C1 segment of cervical spinal cord (tissue), 14 donors: Measurements from ENCODE around the gene LINGO3.

Source experiments
- DNase-seq, 14 donors: peaks; one replicate each; lab custom pipeline; 2025; lab: John Stamatoyannopoulos, UW

LINGO3 gene

DNA sequence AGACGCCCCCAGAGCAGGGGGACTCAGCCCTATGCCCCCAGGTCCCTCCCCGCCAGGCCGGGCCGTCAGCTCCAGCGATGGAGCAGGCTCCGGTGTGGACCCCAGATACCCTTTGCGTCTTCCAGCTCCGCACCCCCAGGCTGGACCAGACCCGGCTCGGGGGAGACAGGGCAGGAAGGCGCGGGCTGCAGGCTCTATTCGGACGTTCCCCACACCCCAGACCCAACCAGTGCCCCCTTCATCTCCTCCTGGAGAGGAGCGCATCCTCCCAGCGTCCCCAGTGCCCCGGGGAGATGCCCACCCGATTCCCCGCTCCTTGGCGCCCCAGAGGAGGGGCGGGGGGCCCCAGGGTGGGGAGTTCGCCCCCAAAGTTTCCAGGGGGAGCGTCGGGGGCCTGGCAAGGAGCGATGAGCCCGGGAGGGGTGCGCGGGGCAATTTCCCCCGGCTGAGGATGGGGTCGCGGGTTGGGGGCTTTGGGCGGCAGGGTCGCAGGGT lies 389 bp downstream of the LINGO3 start:
- DNase-seq, result no peak

DNA sequence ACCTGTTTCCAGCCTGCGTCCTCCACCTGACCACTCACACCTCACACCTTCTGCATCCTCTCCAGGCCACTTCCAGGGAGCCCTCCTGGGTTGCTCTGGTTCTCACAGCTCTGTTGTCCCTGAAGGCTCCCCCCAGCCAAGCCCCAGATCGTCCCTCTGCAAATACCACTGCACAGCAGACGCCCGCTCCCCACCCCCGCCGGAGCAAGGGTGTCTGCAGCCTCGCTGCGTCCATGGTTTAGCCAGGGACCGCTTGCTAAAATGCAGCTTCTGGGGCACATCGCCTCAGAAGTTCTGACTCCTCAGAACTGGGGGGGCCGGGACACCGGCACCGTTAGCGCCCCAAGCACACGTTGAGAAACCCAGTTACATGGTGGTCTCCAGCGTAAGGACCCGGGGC lies 983 bp downstream of the LINGO3 start:
- no peak for DNase-seq

DNA sequence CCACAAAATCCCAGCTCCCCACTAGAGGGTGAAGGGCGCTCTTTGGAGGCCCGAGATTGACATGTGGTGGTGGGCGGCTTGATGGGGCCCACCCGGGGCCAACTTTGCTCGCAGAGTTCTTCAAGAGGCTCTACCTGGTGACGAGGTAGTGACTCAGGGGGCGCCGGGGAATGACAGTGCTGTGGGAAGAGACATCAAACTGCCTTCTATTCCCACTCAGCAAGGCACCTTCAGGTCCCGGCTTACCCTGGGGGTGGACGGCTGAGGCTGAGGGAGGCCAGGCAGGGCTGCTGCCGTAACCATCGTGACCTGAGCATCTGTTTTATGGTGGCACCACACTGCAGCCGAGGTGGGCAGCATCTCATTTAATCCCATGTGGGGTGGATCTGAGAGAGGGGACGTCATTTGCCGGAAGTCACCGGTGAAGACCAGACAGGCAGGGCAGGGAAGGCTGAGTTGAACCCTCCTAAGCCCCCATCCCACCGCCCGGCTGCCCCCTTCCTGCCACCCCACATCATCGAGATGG lies 1.6 kb downstream of the LINGO3 start:
- DNase-seq, result no peak

DNA sequence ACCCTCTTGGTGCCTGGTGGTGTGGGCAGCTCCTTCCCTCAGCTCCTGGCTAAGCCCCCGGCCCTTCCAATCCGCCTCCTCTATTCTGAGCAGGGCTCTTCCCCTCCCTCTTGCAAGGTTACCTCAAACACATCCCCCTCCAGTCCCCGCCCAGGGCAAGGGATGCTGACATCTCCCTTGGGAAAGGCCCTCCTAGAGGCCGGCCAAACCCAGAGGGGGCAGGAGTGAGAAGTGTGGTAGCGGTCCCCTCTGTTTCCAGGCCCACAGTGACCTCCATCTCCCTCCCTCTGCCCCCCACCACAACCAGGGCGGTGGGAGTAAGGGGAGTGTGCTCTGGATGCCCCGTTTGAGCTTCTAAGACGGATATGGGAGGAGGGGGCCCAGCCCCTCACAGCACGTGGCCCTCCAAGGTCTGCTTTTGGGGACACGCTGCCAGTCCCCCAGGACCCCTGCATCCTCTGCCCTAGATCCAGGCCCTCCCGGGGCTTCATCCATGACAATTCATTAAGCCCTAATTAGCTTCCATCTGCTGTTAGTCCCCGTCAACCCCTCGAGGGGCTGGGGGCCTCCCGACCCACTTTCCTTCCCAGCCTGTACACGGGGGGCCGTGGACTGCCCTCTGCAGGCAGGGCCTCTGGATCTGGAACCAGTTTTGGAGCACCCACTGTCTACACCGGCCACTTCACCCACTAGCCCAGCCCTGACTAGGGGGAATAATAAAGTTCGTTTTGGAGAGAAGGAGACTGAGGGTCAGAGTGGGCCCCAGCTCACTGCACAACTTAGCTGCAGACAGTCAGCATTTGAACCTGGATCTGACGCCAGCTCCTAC lies 2.3 kb downstream of the LINGO3 start:
- DNase-seq, result no peak

DNA sequence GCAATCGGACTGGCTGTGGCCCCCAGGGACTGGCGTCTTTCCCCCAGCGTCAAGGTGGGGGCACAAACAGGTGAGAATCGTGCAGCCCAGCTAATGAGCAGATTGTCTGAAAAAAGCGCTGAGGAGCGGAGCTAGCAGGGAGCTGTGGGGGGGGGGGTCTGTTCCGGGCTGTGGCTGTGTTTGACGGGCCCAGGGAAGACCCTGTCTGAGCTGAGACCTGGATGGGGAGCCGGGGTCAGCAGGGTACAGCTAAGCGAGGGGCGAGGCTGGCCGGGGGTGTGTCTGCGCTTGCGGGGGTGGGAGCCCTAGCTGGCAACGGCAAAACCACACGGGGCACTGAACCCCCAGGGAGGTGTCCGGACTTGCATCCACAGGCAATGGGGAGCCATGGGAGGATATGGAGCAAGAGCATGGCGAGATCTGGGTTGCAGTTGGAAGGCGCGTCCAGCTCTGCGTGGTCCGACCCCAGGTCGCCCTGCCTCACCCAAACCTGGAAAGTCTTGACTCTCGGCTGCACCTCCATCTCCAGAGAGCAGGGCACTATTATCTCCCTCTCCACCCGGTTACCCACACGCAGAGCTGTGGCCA lies 4.6 kb downstream of the LINGO3 start:
- no peak for DNase-seq

DNA sequence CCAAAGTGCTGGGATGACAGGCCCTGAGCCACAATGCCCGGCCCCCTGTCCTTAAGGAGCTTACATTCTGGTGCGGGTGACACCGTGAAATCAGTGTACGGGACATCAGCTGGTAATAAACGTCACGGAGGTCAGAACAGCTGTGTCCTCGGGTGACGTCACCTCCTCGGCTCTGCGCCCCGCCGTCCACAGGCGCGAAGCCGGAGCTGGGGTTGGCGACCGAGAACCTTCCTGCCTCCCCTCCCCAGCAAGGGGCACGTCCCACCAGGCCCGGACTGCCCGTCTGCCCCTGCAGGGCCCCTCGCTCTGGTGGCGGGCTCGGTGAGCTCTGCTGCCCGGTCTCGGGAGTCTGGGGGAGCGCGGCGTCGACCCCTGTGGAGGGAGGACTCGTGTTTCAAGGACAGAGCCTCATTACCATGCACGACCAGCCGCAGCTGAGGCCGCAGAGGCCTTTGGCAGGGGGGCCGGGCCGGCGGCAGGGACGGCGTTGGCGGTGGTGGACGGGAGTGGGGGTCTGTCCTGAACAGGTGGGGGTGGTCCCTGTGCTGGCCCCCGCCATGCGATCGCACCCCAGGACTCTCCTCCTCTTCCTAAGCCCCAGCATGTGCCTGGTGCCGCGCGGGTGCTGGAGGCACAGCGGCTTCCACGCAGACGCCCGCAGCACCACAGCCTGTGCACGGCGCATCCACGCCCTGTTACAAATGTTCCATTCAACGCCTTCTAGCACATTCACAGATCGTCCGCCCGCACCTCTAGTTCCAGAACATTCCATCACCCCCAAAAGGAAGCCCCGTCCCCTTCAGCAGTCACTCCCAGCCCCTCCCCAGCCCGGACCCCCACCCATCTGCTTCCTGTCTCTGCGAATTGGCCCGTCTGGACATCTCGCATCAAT lies 5.4 kb downstream of the LINGO3 start:
- peak in 2 of 14 donors; percentile 7 to 33 for DNase-seq

DNA sequence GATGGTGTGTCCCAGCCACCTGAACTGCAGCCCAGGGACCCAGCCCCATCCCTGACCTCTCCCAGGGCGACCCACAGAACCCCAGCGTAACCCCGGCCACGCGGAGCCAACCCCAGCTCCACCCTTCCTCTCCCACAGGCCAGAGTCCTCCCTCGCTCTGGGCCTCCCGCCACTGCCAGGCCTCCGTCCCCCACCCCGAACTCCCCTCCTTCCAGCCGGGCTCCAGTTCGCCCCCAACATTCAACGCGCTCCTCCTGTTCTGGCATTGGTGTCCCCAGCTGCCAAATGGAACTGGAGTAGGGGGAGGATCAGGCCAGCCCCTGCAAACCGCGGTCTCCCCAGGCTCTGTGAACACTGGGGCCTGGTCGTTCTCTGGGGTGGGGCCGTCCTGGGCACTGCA lies 7.4 kb downstream of the LINGO3 start:
- no peak for DNase-seq

DNA sequence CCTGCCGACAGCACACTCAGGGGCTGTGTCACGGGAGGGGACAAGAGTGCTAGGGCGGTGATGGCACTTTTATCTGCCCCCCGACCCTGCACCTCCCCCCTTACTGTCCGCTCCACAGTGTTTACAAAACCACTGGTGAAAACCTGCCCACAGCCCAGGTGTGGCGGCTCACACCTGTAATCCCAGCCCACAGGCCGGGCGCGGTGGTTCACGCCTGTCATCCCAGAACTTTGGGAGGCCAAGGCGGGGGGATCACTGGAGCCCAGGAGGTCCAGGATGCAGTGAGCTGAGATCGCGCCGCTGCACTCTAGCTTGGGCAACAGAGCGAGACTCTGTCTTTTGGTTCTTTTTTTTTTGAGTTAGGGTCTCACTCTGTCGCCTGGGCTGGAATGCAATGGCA lies 11.8 kb downstream of the LINGO3 start:
- no peak for DNase-seq

DNA sequence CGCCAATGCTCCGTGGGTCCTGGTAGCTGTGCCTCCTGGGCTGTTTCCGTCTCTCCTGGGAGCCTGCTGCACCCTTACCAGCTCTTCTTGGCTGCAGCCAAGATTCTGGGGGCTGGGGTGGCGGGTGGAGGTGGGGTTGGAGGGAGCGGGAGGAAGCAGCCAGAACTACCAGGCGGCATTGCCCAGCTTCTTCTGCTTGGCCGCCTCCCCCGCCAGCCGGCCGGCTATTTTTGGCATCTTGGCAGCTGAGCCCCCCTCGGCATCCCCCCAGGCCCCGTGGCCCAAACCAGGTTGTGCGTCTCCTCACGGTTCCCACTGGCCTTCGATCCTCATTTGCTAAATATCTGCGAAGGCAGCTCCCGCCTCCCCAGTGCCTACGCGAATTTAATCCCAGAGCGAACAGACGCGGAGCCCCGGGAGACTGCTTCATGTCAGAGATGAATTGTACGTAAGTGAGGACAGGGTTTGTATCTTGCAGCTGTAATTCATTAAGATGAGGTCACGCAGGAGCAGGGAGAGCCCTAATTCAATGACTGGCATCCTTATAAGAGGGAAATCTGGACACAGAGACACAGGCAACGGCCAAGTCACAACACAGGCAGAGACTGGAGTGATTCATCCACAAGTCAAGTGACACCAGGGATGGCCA lies 13.1 kb downstream of the LINGO3 start:
- DNase-seq, result peak in 12 of 14 donors; percentile 32 to 85 (median 70)

DNA sequence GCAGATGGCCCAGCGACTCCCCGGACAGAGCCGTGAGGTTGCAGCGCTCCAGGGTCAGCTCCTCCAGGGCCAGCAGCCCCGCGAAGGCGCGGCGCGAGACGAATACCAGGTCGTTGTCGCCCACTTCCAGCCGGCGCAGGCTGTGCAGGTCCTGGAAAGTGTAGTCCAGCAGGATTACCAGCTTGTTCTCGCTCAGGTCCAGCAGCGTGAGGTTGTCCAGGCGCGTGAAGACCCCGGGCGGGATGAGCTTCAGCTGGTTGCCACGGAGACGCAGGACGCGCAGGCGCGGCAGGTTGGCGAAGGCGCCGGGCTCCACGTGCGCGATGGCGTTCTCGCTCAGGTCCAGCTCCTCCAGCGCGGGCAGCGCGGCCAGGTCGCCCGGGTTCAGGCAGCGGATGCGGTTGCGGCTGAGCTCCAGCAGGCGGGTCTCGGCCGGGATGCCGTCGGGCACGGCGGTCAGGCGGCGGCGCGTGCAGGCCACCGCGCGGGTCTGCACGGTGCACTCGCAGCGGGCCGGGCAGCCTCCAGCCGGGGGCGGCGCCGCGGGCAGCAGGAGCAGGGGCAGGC lies 16.7 kb downstream of the LINGO3 start:
- peak in 1 of 14 donors; percentile 19 for DNase-seq

DNA sequence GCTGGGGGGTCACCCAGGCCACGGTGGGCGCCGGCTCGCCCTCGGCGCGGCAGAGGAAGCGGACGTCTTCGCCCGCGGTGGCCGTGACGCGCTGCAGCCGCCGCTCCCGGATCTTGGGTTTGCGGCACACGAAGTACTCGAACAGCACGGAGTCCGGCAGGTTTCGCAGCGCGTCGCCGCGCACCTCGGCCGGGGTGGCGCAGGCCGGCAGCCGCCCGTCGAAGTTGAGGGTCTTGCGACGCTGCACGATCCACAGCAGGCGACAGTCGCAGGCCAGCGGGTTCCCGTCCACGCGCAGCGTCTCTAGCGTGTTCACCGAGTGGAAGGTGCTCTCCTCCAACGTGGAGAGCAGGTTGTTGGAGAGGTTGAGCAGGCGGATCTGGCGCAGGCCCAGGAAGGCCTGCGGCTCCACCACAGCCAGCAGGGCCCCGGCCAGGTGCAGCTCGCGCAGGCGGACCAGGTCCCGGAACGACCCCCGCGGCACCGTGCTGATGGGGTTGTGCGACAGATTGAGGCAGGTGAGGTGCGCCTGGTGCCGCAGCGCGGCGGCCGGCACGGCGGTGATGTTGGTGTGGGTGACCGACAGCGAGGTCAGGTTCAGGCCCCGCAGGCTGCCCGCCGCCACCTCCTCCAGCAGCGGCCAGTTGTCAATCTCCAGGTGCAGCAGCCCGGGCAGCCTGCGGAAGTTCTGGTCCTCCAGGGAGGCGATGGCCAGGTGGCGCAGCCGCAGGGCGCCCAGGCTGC lies 17.3 kb downstream of the LINGO3 start:
- DNase-seq, result no peak

DNA sequence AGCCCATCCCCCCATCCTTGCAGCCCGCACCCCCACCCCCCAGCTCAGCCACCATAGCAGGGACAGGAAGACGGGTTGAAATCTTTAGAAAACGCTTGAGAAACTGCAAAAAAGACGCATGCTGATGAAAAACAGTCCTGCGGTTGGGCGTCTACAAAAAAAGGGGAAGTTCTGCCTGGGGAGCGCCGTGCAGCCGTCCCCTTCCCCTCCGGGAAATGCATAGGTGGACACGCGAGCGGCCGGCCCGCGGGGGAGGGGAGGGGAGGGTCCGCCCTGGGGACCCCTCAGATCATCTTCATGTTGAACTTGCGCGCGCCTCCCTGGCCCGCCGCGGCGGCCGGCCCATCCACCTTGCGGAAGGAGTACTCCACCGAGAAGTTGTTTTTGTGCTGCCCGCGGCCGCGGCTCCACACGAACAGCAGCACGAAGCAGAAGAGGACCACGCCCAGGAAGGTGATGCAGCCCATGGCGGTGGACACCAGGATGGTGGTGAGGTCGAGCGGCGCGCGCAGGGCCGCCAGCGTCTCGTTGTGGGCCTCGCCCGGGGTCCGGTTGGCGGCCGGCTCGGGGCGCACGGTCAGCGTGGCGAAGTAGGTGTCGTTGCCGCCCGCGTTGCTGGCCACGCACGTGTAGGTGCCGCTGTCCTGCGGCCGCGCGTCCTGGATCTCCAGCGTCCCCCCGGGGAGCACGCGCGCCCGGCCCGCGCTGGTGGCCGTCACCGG lies 18.1 kb downstream of the LINGO3 start:
- peak in 4 of 14 donors; percentile 9 to 28 (median 24) for DNase-seq

DNA sequence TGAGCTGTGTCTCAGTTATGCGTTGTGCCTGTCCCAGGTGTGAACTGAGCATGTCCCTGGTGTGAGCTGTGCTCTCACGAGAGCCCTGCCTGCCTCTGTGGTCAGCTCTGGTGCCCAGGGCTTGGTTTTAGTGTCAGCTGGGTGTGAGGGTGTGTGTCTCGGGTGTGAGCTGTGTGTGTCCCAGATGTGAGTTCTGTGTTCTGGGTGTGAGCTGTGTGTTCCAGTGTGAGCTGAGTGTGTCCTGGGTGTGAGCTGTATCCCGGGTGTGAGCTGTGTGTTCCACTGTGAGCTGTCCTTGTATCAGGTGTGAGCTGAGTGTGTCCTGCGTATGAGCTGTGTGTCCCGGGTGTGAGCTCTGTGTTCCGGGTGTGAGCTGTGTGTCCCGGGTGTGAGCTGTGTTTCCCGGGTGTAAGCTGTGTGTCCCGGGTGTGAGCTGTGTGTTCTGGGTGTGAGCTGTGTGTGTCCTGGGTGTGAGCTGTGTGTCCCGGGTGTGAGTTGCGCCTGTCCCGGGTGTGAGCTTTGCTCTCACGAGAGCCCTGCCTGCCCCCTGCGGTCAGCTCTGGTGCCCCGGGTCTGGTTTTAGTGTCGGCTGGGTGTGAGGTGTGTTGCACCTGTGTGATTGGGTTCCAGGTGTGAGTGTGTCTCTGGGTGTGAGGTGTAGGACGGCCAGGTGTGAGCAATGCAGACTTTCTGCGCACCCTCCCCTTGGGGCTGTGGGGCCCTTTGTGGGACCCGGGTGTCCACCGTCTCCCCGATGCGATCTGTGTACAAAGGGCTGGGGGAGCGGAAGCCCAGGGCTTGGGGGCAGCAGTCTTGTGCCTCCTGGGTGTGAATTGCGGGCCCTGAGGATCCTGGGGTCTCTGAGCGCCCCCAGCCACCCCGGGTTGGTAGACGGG lies 18.9 kb downstream of the LINGO3 start:
- DNase-seq, result no peak

DNA sequence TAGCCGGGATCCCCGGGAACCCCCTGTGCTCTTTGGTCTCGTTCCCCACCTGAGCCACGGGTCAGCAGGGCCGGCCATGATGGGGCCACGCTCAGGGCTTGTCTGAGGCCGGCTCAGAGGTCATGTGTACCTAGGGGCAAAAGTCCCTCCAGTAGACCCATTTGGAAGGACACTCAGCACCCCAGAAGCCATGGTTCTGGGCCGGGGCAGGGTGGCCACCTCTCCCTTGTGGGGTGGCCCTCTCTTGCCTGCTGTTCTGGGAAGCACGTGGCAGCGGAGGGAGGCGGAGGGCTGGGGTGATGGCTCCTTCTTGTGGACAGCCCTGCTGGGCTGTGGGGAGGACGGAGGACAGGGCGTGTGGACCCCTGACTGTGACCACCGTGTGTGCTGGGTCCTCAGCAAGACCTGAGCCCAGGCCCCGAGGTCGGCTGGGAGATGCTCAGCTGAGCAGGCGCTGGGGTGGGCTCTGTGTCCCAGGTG lies 19.6 kb downstream of the LINGO3 start:
- no peak for DNase-seq

DNA sequence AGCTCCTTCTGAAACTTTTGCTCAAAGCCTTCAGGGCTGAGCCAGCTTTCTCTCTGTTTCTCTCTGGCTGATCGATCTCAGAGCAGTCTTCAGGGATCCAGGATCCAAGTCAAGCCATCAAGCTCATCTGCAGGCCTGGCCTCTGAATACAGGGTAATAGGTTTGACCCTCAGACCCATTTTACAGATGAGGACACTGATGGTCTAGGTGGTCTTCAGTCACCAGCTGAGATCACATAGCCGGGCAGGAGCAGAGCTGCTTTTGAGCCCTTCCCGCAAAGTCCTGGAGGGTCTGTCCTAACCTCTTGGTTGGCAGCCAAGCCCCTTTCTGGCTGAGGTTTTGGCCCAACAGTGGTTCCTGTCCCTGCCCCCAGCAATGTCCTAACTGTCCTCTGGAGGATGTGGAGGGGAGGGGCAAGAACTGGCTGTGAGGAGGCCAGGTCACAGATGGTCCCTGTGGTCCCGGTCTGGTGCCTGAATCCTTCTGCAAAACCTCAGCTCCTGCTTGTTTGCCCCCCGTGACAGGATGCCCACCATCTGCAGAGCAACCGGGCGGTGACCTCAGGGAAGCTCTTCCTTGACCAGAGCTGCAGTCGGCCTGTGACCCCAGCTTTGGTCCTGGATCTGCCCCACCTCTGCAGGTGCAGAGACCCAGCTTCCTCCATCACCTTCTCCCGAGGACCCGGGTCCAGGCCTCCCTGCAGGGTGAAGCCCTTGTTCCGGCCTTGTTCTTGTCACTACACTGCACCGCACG lies 20.2 kb downstream of the LINGO3 start:
- no peak for DNase-seq

DNA sequence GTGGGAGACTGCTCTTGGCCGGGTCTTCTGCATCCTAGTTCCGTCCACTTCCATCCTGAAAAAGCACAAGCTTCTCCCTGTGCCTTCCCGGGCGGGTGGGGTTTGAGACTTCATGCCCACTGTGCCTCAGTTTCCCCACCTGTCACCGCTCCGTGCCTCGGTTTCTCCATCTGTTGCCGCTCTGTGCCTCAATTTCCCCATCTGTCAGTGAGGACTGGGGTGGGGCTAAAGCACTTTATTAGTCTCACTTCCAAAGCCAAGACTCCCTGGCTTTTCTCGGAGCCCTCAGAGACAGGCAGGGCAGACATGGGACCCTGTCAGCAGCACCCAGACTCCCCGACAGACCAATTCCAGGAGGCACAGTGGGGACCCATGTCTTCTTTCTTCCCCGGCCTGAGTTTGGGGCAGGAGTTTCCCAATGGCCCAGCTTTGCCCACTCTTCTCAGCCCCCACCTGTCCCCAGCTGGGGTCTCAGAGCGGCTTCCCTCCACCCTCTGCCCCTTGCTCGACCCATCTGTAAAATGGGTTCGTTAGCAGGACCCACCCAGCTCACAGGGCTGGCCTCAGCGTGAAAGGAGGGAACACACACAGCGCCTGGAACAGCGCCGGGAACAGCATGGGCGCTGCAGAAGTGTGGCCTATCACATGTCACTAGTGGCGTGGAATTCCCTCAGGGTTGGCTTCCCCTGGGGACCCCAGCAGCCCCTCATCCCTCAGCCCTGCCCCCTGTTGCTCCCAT lies 21.4 kb downstream of the LINGO3 start:
- DNase-seq, result no peak
